Activated CD4-positive, alpha-beta memory T cell treated with anti-CD3 and anti-CD28 coated beads for 36 hours (primary cell): ENCODE results near the gene PASK. TPM values are rescaled to one million over a fixed set of nuclear protein-coding genes. Genes with fewer than 3 reads are reported as not detected.
A peak's percentile ranks its signal among the peaks of the same experiment; 100 is the strongest.

ENCODE experiments used
- CTCF ChIA-PET: fragments of 350-600 bp; sonication (Branson Sonifier 250); formaldehyde crosslinking; loops from one replicate; lab custom pipeline; 2021; ENCODE audit warnings: antibody characterized with exemption, inconsistent platforms; lab: Charles Lee
- POLR2A ChIA-PET: fragments of 350-600 bp; sonication (Branson Sonifier 250); formaldehyde crosslinking; loops from one replicate; lab custom pipeline; 2021; ENCODE audit warnings: antibody characterized with exemption; lab: Charles Lee
- DNase-seq: peaks from one replicate; pipeline ENCODE4 v3.0.0-alpha.2; 2020
- H3K27ac Mint-ChIP-seq: one replicate; pipeline ENCODE4 v1.8.0; 2021; ENCODE audit warnings: mixed read lengths
- H3K27me3 Mint-ChIP-seq: one replicate; pipeline ENCODE4 v1.8.0; 2021; ENCODE audit warnings: mixed read lengths
- H3K36me3 Mint-ChIP-seq: one replicate; pipeline ENCODE4 v1.8.0; 2021; ENCODE audit warnings: mixed read lengths
- H3K4me1 Mint-ChIP-seq: one replicate; pipeline ENCODE4 v1.8.0; 2021; ENCODE audit warnings: low read depth, mixed read lengths
- H3K4me3 Mint-ChIP-seq: one replicate; pipeline ENCODE4 v1.8.0; 2021; ENCODE audit warnings: mild to moderate bottlenecking, mixed read lengths
- H3K9me3 Mint-ChIP-seq: one replicate; pipeline ENCODE4 v1.8.0; 2021; ENCODE audit warnings: mixed read lengths
- intact Hi-C: fragments of 100-400 bp; cut with micrococcal nuclease; formaldehyde crosslinking; loops from one replicate; pipeline ENCODE4 v1.15.1; 2023
- total RNA-seq, 2 experiments: library from RNA; stranded (reverse); gene quantifications; one replicate each; pipeline ENCODE4 v1.2.3, GENCODE V29; 2021

Gene PASK
- total RNA-seq, 2 experiments from 2014 or later, result 86.1 to 100 TPM

GRCh38 chr2:241064802-241065354 lies 84.4 kb downstream of the PASK start:
- no peak for DNase-seq
- intact Hi-C loops, result no loop called here
- no peaks in the 10 kb centered on the region for H3K27me3 Mint-ChIP-seq
- H3K36me3 Mint-ChIP-seq, result no peaks in the 10 kb centered on the region
- ChIA-PET CTCF (no interaction called here), POLR2A (no interaction called here)
- no peaks in the 10 kb centered on the region for H3K9me3 Mint-ChIP-seq
- peaks cover 3% of the 10 kb centered on the region for H3K4me1 Mint-ChIP-seq
- H3K4me3 Mint-ChIP-seq, result no peak overlapping the region
- H3K27ac Mint-ChIP-seq, result no peak overlapping the region

DNA sequence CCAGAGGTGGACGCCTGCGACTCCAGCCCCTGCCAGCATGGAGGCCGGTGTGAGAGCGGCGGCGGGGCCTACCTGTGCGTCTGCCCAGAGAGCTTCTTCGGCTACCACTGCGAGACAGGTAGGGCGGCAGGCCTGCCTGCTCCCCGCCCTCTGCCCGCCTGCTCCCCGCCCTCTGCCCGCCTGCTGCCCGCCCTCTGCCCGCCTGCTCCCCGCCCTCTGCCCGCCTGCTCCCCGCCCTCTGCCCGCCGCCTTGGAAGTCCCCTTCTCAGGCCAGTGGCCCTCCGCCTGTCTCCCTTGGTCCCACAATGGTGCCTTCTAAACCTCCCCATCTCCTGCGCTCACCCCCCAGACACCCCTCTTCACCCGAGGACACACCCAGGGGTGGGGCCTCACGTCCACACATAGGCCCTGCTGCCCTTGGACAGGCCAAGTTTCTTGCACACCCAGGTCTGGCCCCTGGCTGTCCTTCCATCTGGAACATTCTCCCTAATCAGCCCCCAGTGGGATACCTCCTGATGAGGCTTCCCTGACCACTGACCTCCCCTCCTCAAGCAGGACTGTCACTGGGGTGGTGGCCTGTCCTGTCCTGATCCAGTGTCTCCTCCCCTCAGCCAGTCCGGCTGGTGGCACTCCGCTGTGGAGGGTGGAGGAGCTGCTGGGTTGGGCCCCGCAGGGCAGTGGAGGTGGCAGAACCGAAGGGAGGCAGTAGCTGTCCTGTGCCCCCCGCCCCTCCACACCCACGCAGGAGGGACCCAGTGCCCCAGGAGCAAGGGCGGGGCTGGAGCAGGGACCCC lies 85.1 kb downstream of the PASK start:
- Mint-ChIP-seq H3K27ac (no peak overlapping the region), H3K4me1 (peaks cover 3% of the 10 kb centered on the region), H3K36me3 (no peaks in the 10 kb centered on the region), H3K9me3 (no peaks in the 10 kb centered on the region), H3K4me3 (no peak overlapping the region), H3K27me3 (no peaks in the 10 kb centered on the region)
- POLR2A ChIA-PET, result no interaction called here
- intact Hi-C loops, result no loop called here
- peak; percentile 64 for DNase-seq
- CTCF ChIA-PET, result no interaction called here

DNA sequence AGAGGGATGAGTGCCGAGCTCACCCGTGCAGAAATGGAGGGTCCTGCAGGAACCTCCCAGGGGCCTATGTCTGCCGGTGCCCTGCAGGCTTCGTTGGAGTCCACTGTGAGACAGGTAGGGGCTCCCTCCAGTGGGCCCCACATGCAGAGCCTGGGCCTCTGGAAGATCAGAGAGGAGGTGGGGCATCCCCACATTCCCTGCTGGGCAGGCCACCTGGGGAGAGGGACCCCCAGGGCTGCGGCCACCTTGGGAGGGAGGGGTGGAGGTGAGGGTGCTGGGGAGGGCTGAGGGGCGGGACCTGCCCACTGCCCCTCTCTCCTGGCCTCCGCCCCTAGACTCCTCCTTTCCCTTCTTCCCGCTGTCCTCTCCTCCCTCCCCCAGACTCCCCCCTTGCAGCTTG lies 85.7 kb downstream of the PASK start:
- Mint-ChIP-seq H3K4me1 (peaks cover 3% of the 10 kb centered on the region), H3K4me3 (no peak overlapping the region), H3K27ac (no peak overlapping the region), H3K27me3 (no peaks in the 10 kb centered on the region), H3K9me3 (no peaks in the 10 kb centered on the region), H3K36me3 (no peaks in the 10 kb centered on the region)
- CTCF ChIA-PET, result no interaction called here
- POLR2A ChIA-PET, result no interaction called here
- no peak for DNase-seq
- intact Hi-C loops, result no loop called here

GRCh38 chr2:241063093-241063551 lies 86.2 kb downstream of the PASK start:
- no peak for DNase-seq
- ChIA-PET POLR2A (no interaction called here), CTCF (no interaction called here)
- peaks cover 3% of the 10 kb centered on the region for H3K4me1 Mint-ChIP-seq
- no peaks in the 10 kb centered on the region for H3K27me3 Mint-ChIP-seq
- H3K9me3 Mint-ChIP-seq, result no peaks in the 10 kb centered on the region
- H3K27ac Mint-ChIP-seq, result no peak overlapping the region
- intact Hi-C loops, result no loop called here
- no peak overlapping the region for H3K4me3 Mint-ChIP-seq
- no peaks in the 10 kb centered on the region for H3K36me3 Mint-ChIP-seq

DNA sequence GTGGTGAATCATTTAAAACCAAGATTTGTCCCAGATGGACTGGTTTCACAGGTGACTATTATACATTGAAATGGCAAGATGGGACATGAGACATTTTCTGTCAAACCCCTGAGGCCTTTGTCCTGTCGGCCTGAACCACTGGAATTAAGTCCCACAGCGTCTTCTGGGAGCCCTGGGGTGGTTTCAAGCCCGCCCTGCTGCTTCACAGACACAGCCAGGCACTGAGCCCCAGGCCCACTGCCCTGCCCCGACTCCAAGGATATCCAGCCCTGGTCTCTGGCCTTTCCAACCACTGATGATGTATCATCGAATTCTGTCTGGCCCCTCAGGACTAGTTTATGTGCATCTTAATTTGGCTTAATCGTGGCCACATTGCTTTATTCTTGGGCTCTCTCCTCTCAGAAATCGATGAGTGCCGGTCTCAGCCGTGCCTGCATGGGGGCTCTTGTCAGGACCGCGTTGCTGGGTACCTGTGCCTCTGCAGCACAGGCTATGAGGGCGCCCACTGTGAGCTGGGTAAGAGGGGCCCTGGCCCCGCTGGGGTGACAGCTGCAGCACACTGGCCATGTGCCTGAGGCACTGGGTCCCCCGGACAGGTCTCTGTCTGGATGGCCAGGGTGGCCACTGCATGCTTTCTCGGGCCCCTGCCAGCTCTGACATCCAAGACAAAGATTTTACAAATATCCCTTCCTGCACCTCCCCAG lies 86.7 kb downstream of the PASK start:
- H3K4me1 Mint-ChIP-seq, result peaks cover 3% of the 10 kb centered on the region
- ChIA-PET POLR2A (no interaction called here), CTCF (no interaction called here)
- no peak for DNase-seq
- intact Hi-C loops, result no loop called here
- no peaks in the 10 kb centered on the region for H3K9me3 Mint-ChIP-seq
- H3K4me3 Mint-ChIP-seq, result no peak overlapping the region
- no peaks in the 10 kb centered on the region for H3K27me3 Mint-ChIP-seq
- H3K27ac Mint-ChIP-seq, result no peak overlapping the region
- no peaks in the 10 kb centered on the region for H3K36me3 Mint-ChIP-seq

GRCh38 chr2:241061275-241061674 lies 88.0 kb downstream of the PASK start:
- Mint-ChIP-seq H3K36me3 (no peaks in the 10 kb centered on the region), H3K27ac (no peak overlapping the region), H3K9me3 (no peaks in the 10 kb centered on the region), H3K4me3 (no peak overlapping the region), H3K4me1 (peaks cover 3% of the 10 kb centered on the region), H3K27me3 (no peaks in the 10 kb centered on the region)
- DNase-seq, result no peak
- intact Hi-C loops, result no loop called here
- ChIA-PET POLR2A (no interaction called here), CTCF (no interaction called here)

Other genes starting within 250 kb of the PASK start
- gene CROCC2, start 243.1 kb downstream of the PASK start, total RNA-seq, result not detected
- 1 to 10 TPM; 2.6 to 3.8 TPM for gene SNED1, start 150.9 kb downstream of the PASK start, total RNA-seq
- gene MTERF4, start 47.2 kb downstream of the PASK start, total RNA-seq, result 10 to 100 TPM; 43.9 to 46.0 TPM
- gene PPP1R7, start 995 bp upstream of the PASK start, total RNA-seq, result 100 to 1,000 TPM; 123 to 132 TPM
- gene ANO7, start 39.2 kb upstream of the PASK start, total RNA-seq, result 1 to 10 TPM; 1.4 to 2.1 TPM
- gene HDLBP, start 166.2 kb upstream of the PASK start, total RNA-seq, result 100 to 1,000 TPM; 243 to 251 TPM
- gene SEPTIN2, start 166.5 kb upstream of the PASK start, total RNA-seq, result 100 to 1,000 TPM; 255 to 261 TPM
- 10 to 100 TPM; 25.1 to 29.5 TPM for gene FARP2, start 206.8 kb upstream of the PASK start, total RNA-seq